Mucosa of stomach (tissue), 1 donor: ENCODE results near the gene POLN.

Source experiments
- H3K27me3 ChIP-seq: one replicate; pipeline ENCODE4 v1.7.0; 2013; ENCODE audit warnings: mild to moderate bottlenecking, low read length; ENCODE audit not compliant: control insufficient read depth, insufficient read depth
- H3K36me3 ChIP-seq: one replicate; pipeline ENCODE4 v1.7.0; 2013; ENCODE audit warnings: low read length; ENCODE audit not compliant: control insufficient read depth, insufficient read depth
- H3K4me1 ChIP-seq: one replicate; pipeline ENCODE4 v1.7.0; 2013; ENCODE audit warnings: mild to moderate bottlenecking, low read length; ENCODE audit not compliant: control insufficient read depth, insufficient read depth
- H3K4me3 ChIP-seq: one replicate; pipeline ENCODE4 v1.7.0; 2013; ENCODE audit warnings: low read length
- H3K9ac ChIP-seq: one replicate; pipeline ENCODE4 v1.7.0; 2013; ENCODE audit warnings: mild to moderate bottlenecking, low read length, moderate library complexity
- H3K9me3 ChIP-seq: one replicate; pipeline ENCODE4 v1.7.0; 2013; ENCODE audit warnings: mild to moderate bottlenecking, low read length, moderate library complexity; ENCODE audit not compliant: control insufficient read depth
- donor health status: Pancreatic carcinoma.

Gene POLN

DNA sequence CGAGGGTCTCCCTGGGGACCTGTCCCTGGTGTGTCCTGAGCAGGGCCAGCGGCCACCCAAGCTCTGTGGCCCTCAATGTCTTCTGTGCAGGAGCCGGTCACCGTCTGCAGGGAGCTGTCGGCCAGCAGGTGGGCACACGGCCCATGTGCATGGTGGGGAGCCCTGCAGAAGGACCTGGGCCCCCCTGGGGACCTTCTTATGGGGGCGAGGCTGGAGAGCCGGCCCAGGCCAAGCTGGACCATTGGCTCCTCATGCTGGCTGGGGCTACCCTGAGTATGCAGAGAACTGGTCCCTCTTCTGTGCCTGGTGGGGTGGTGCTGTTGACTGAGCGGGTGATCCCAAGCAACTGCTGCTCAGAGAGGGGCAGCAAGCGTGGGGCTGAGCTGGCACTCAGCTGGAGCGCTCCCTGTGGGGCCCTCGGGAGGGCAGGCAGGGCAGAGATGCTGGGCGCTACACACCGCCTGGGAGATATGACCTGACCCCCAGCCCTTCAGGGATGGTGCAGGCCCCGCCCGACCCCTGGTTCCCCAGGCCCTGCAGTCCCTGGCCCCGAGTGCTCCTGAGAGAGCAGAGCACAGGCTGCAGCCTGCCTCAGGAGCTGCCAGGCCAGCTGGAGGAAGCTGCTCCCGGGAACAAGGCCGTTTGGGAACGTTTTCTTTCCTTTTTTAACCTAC lies 168.0 kb downstream of the POLN start:
- Histone ChIP-seq H3K4me3 (no peak overlapping the region), H3K27me3 (no peaks in the 10 kb centered on the region), H3K9ac (no peak overlapping the region), H3K9me3 (no peaks in the 10 kb centered on the region), H3K36me3 (no peaks in the 10 kb centered on the region), H3K4me1 (no peaks in the 10 kb centered on the region)

DNA sequence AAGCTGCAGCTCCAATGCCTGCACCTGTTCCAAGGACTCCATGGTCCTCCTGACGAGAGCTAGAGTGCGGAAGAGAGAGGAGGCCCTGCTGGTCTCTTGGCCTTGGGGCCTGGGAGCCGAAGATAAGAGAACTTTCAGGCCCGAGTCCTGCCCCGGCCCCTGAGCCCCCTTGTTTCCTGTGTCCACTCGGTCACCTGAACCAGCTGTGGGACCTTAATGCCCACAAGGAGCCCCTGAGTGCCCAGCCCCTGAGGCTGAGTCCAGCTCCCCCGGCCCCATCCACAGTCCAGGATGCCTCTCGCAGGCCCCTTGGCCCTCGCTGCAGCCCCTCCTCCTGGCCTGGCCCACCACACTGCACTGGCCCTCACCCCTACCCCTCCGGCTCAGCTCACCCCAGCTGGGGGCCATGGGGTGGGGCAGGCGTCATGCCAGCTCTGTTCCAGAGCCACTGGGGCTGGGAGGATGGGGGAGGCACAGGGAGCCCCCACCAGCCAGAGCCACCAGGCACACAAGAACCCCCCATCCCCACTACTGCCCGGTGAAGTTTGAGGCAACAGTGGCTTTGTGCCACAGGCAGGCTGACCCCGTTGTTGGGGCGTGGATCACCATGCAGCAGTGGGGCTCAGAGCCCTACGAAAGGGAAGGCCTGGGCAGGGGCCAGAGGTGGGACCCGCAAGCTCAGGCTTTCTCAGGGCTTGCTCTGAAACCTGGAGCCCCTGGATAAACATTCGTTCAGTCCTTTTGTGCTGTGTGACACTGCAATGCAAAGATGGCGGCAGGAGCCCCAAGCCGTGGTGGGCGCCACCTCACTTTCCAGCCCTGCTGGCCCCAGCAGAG lies 168.7 kb downstream of the POLN start:
- H3K4me3 ChIP-seq = no peak overlapping the region
- H3K9me3 ChIP-seq = no peaks in the 10 kb centered on the region
- no peaks in the 10 kb centered on the region for H3K4me1 ChIP-seq
- H3K27me3 ChIP-seq = no peaks in the 10 kb centered on the region
- H3K36me3 ChIP-seq = no peaks in the 10 kb centered on the region
- H3K9ac ChIP-seq = no peak overlapping the region

DNA sequence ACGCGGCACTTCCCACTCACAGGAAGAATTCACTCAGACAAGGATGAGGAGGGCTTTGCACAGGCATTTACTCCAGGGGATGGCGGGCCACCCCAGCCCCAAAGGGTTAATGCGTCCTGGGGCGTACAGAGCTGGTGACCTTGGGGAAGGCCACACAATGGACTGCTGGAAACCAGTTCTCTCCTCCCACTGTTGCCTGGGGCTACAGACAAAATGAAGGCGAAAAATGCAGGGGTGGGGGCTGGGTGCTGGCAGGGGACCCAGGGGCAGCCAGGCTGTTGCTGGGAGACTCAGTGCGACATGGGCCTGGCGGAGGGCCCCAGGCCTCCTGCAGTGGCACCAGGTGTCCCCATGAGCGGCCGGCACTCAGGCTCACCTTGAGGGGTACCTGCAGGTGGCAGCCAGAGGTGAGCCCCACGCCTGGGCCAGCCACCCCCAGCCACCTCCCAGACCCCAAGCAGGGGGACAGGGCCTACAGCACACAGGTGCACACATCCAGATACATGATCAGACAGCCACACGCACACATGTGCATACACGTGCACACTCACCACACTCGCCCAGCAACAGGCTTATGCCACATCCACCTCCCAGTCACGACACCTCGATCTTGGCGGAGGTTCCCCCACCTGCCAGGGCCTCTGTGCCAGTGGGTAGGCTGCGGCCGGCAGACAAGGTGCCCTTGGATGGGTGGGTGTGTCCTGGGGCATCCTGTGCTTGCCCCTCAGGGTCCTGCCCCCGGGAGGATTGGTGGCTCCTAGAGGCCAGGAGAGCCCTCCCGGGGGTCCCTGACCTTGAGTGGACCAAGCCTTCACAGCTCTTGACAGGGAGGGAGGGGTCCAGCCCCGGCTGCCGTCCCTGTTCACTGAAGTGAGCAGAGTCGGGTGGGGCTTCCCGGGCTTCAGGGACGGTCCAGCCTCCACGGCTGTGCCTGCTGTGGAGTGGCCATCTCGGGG lies 169.7 kb downstream of the POLN start:
- Histone ChIP-seq H3K4me1 (no peaks in the 10 kb centered on the region), H3K9me3 (no peaks in the 10 kb centered on the region), H3K36me3 (no peaks in the 10 kb centered on the region), H3K4me3 (no peak overlapping the region), H3K27me3 (no peaks in the 10 kb centered on the region), H3K9ac (no peak overlapping the region)

DNA sequence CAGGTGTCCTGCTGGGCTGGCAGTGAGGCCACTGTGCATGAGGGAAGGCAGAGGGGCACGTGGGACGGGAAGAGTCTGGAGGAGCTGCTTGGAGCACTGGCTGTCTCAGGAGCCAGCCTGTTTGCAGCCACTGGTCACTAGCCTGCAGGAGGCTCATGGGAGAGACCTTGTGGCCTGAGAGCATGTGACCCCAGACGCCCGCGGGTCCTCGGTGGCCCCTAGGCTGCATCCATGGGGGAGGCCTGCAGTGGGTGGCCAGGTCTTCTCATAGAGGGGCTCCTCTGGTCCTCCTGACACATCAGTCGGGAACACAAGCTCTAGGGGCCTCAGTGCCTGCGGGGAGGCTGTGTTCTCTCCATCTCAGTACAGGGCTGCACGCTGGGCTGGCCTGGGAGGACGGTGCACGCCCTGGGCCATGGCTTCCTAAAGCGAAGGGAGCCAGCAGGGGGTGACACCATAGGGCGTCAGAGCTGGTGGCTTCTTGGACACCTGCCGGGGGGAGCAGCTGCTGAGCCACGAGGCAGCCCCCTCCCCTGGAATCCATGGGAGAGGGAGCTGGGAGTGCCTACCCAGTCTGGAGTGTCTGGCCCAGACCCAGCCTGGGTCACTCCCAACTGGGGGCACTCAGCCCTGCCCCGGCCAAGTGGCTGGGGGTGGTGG lies 170.5 kb downstream of the POLN start:
- Histone ChIP-seq H3K9me3 (no peaks in the 10 kb centered on the region), H3K4me3 (no peak overlapping the region), H3K4me1 (no peaks in the 10 kb centered on the region), H3K36me3 (no peaks in the 10 kb centered on the region), H3K9ac (no peak overlapping the region), H3K27me3 (peaks cover 3% of the 10 kb centered on the region)

DNA sequence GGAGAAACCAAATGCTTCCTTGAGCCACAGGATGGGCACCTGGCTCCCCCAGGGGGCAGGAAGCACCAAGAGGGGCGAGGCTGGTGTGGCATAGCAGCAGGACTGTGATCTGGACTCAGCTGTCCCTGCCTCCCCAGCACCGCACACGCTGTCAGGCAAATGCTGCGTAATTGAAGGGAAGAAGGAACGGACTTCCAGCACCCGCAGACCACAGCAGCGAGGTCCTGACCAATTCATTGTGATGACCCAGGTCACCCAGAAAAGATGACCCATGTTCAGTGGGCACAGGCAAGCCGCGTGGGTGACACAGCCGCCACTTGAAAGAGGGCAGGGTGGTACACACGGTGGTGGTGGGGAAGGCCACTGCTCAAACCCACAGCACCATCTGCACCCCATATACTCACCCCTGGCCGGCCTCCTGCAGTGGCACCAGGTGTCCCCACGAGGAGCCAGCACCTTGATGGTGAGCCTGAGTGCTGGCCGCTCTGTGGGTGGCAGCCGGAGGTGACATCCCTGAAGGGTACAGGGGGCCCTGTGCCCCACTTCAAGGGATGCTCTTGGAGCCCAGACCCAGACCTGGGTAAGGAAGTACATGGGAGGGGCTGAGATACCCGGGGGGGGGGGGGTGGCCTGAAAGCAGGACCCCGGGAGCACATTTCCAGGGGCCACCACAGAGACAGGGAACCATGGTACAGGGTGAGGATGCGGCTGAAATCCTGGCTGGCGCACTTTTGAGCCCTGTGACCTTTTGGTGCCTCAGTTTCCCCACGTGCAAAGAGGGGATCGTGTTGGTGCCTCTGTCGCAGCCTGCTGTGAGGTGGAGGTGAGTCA lies 171.3 kb downstream of the POLN start:
- Histone ChIP-seq H3K4me3 (no peak overlapping the region), H3K36me3 (no peaks in the 10 kb centered on the region), H3K9ac (no peak overlapping the region), H3K9me3 (no peaks in the 10 kb centered on the region), H3K27me3 (peaks cover 7% of the 10 kb centered on the region), H3K4me1 (no peaks in the 10 kb centered on the region)

DNA sequence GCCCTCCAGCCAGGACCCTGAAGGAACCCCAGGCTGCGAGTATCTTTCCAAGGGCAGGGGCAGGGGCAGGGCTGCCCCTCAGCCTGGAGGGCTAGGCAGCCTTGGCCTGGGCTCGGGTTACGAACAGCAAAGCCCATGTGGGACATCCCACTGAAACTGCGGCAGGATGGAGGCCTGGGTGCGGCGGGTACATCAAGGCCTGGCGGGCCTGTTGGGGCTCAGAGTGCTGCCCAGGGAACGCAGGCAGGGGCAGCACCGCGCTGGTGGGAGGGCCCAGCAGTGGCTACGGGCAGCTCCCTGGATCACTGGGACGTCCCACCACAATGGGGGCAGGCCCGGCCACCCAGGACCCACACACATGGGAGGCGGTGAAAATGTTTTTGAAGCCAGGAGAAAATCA lies 171.9 kb downstream of the POLN start:
- peaks cover 7% of the 10 kb centered on the region for H3K27me3 ChIP-seq
- H3K9ac ChIP-seq = no peak overlapping the region
- no peaks in the 10 kb centered on the region for H3K9me3 ChIP-seq
- no peaks in the 10 kb centered on the region for H3K36me3 ChIP-seq
- no peak overlapping the region for H3K4me3 ChIP-seq
- peaks cover under 1% of the 10 kb centered on the region for H3K4me1 ChIP-seq

DNA sequence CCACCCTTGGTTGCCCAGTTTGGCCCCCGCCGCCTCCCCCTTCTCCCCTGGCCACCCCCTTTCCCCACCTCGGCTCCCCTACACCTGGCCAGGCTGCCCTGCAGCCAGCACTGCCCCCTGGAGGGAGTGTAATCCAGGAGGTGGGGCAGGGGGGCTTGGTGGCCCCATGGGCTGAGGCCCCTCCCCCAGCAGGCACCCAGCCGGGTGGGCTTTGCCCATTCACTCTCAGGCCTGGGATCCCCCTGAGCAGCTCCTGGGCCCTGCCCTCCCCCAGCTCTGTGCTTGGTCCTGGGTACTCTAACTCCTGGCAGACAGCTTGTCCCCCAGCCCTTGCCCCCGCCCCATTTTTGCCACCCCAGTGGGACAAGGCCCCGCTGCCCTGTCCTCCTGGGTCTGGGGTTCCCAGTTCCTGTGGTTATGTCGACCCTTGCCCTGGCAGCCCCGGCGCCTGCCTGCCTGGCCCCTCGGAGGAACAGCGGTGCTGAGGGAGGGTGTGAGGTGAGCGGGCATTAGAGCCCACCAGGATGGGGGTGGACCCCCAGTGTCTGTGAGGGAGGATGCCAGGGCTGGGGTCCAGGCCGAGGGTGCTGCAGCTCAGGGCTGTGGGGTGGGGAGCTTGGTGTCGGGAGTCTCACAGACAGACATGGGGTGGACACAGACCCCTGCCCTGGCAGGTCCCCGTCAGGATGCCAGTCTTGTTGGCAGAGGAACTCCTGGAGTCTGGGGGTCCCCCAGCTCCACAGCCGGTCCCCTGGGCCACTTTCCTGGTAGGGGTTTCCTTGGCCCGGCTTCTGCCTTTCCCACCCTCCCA lies 172.6 kb downstream of the POLN start:
- H3K36me3 ChIP-seq = no peaks in the 10 kb centered on the region
- peaks cover 7% of the 10 kb centered on the region for H3K27me3 ChIP-seq
- H3K4me3 ChIP-seq = no peak overlapping the region
- no peak overlapping the region for H3K9ac ChIP-seq
- no peaks in the 10 kb centered on the region for H3K9me3 ChIP-seq
- peaks cover 4% of the 10 kb centered on the region for H3K4me1 ChIP-seq

DNA sequence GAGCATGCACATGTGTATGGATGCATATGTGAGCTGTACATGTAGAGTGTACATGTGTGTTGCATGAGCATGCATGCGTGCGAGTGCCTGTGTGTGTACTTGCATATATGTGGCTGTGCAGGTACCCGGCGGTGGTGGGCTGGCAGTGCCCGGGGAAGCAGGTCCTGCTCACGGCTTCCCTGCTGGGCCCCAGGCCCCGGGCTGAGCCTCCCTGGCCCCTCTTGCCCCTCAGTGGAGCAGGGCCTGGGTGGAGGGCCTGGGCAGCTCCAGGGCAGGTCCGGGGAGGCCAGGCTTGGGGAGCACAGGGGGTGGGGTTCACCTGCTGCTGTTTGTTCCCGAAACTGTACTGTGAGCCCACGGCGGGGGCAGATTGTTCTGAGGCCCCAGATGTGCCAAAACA lies 173.4 kb downstream of the POLN start:
- Histone ChIP-seq H3K9me3 (no peaks in the 10 kb centered on the region), H3K9ac (no peak overlapping the region), H3K27me3 (peaks cover 9% of the 10 kb centered on the region), H3K4me1 (peaks cover 4% of the 10 kb centered on the region), H3K4me3 (no peak overlapping the region), H3K36me3 (no peaks in the 10 kb centered on the region)

DNA sequence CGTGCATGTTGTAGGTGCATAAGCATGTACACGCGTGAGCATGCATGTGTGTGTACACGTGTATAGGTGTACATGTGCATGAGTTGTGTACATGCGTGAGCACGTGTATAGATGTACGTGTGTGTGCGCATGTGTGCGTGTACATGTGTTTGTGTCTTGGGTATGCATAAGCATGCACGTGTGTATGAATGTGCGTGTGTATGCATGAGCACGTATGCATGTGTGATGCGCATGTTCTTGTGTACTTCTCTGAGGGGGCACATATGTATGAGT lies 173.8 kb downstream of the POLN start:
- H3K9me3 ChIP-seq = no peaks in the 10 kb centered on the region
- H3K9ac ChIP-seq = no peak overlapping the region
- H3K4me1 ChIP-seq = peaks cover 4% of the 10 kb centered on the region
- no peak overlapping the region for H3K4me3 ChIP-seq
- peaks cover 13% of the 10 kb centered on the region for H3K27me3 ChIP-seq
- H3K36me3 ChIP-seq = no peaks in the 10 kb centered on the region

DNA sequence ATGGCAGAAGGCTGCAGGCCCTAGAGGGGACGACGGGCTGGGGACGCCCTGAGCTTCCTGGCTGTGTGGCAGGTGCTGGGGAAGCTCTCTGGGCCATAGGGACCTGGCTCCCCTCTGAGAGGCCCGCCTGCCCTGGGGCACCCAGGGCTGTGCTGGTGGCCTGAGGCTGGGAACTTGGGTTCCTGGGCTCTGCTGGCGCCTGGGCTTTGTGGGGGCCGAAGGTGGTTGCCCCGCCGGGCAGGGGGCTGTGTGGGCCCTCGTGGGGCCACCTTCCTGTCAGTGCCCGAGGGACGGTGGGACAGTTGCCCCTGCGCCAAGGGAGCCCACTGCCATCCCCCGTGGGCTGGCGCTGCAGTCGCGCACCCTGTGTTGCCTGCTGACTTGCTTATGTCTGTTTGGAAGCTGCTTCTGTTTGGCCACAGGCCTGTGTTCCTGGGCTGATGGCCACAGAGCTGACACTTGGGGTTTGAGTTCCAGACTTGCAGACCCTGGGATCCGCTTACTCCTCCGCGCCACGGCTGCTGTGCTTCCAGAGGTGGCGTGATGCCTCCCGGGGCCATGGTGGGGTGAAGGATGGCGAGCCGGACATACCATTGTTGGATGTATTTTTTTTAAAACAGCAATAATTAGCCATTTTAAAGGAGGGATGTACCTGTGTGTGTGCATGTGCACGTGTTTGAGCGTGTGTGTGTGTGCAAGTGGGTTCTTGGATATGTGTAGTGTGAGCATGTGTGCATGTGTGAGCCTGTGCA lies 174.3 kb downstream of the POLN start:
- Histone ChIP-seq H3K4me3 (no peak overlapping the region), H3K9ac (no peak overlapping the region), H3K9me3 (no peaks in the 10 kb centered on the region), H3K36me3 (no peaks in the 10 kb centered on the region), H3K4me1 (peaks cover 4% of the 10 kb centered on the region), H3K27me3 (peaks cover 17% of the 10 kb centered on the region)
